GM23338 (cell line): ENCODE results near the gene IFITM10. TPM values are rescaled to one million over a fixed set of nuclear protein-coding genes. Genes with fewer than 3 reads are reported as not detected.

Source experiments
- ATAC-seq: fragments of 200-7000 bp; cut with Tn5 transposase; 3 replicates; pipeline ENCODE4 v1.9.1; 2020
- DNase-seq: peaks from one replicate; pipeline ENCODE4 v3.0.0-alpha.2; 2015; ENCODE audit warnings: low spot score
- H2AFZ ChIP-seq: fragments of 200-600 bp; sonication (generic); 2 replicates; pipeline ENCODE4 v1.8.0; 2016; ENCODE audit warnings: antibody characterized with exemption, mild to moderate bottlenecking, moderate library complexity
- H3F3A ChIP-seq: fragments of 200-600 bp; sonication (generic); replicated peaks from 2 replicates; pipeline ENCODE4 v1.8.0; 2017; ENCODE audit warnings: antibody characterized with exemption, mixed run types, low read depth
- H3K27ac ChIP-seq: fragments of 200-600 bp; sonication (generic); 2 replicates; pipeline ENCODE4 v1.6.1; 2016; ENCODE audit warnings: low read depth
- H3K27me3 ChIP-seq: fragments of 200-600 bp; sonication (generic); 2 replicates; pipeline ENCODE4 v1.8.0; 2016; ENCODE audit warnings: mild to moderate bottlenecking, mixed run types, moderate library complexity; ENCODE audit not compliant: insufficient read depth
- H3K36me3 ChIP-seq: fragments of 200-600 bp; sonication (generic); 2 replicates; pipeline ENCODE4 v1.8.0; 2016; ENCODE audit warnings: mild to moderate bottlenecking; ENCODE audit not compliant: insufficient read depth
- H3K4me1 ChIP-seq: fragments of 200-600 bp; sonication (generic); 2 replicates; pipeline ENCODE4 v1.8.0; 2016; ENCODE audit warnings: mild to moderate bottlenecking, moderate library complexity; ENCODE audit not compliant: insufficient read depth
- H3K4me2 ChIP-seq: fragments of 200-600 bp; sonication (generic); 2 replicates; pipeline ENCODE4 v1.7.1; 2017; ENCODE audit warnings: mixed run types
- H3K4me3 ChIP-seq: fragments of 200-600 bp; sonication (generic); 2 replicates; pipeline ENCODE4 v1.6.1; 2016; ENCODE audit warnings: mixed run types
- H3K79me2 ChIP-seq: fragments of 200-600 bp; sonication (generic); replicated peaks from 2 replicates; pipeline ENCODE4 v1.8.0; 2017; ENCODE audit warnings: mild to moderate bottlenecking; ENCODE audit not compliant: insufficient read depth
- H3K9me2 ChIP-seq: fragments of 200-600 bp; sonication (generic); 2 replicates; pipeline ENCODE4 v1.8.0; 2017; ENCODE audit not compliant: insufficient read depth
- H4K20me1 ChIP-seq: fragments of 200-600 bp; sonication (generic); replicated peaks from 2 replicates; pipeline ENCODE4 v1.8.0; 2017; ENCODE audit warnings: mild to moderate bottlenecking; ENCODE audit not compliant: insufficient read depth
- H3K27ac Mint-ChIP-seq: 2 replicates; pipeline ENCODE4 v1.8.0; 2020; ENCODE audit warnings: inconsistent platforms, mild to moderate bottlenecking, moderate library complexity, mixed read lengths
- H3K27me3 Mint-ChIP-seq: 3 replicates; pipeline ENCODE4 v1.8.0; 2022; ENCODE audit warnings: low read depth, mild to moderate bottlenecking, moderate library complexity, mixed read lengths, inconsistent platforms; ENCODE audit not compliant: insufficient read depth, poor library complexity
- H3K36me3 Mint-ChIP-seq: 3 replicates; pipeline ENCODE4 v1.8.0; 2021; ENCODE audit warnings: low read depth, mild to moderate bottlenecking, inconsistent platforms, moderate library complexity, mixed read lengths
- H3K4me1 Mint-ChIP-seq: 3 replicates; pipeline ENCODE4 v1.8.0; 2020; ENCODE audit warnings: mild to moderate bottlenecking, inconsistent platforms, mixed read lengths
- H3K4me3 Mint-ChIP-seq: 3 replicates; pipeline ENCODE4 v1.8.0; 2021; ENCODE audit warnings: moderate library complexity, mild to moderate bottlenecking, inconsistent platforms, mixed read lengths
- H3K9me3 Mint-ChIP-seq: 3 replicates; pipeline ENCODE4 v1.8.0; 2020; ENCODE audit warnings: moderate library complexity, mild to moderate bottlenecking, inconsistent platforms, mixed read lengths
- CREB1 ChIP-seq: fragments of 250-450 bp; sonication (Bioruptor Pico); IDR thresholded peaks from 2 replicates; pipeline ENCODE4 v1.5.0; 2020; ENCODE audit warnings: low read depth, mild to moderate bottlenecking, moderate library complexity
- CTCF ChIP-seq, 2 experiments: fragments of 200-600 bp in 1 of 2; sonication (generic) in 1 of 2; conservative IDR thresholded peaks; 2 replicates each; pipeline versions ENCODE4 v1.5.1 to v1.6.1; 2016 to 2017; ENCODE audit warnings: antibody characterized with exemption in 2 of 2, low read depth in 2 of 2, mild to moderate bottlenecking in 2 of 2, moderate library complexity in 1 of 2
- EZH2 ChIP-seq: fragments of 200-600 bp; sonication (generic); IDR thresholded peaks from one replicate; pipeline ENCODE4 v1.8.0; 2017; ENCODE audit warnings: antibody characterized with exemption, mild to moderate bottlenecking, low read depth; ENCODE audit not compliant: unreplicated experiment
- EZH2phosphoT487 ChIP-seq: fragments of 200-600 bp; sonication (generic); IDR thresholded peaks from one replicate; pipeline ENCODE4 v1.8.1; 2018; ENCODE audit warnings: antibody characterized with exemption; ENCODE audit not compliant: unreplicated experiment
- JUNB ChIP-seq: IDR thresholded peaks from one replicate; pipeline ENCODE4 v1.6.1; 2016; ENCODE audit warnings: antibody characterized with exemption; ENCODE audit not compliant: unreplicated experiment
- NANOG ChIP-seq: IDR thresholded peaks from 2 replicates; pipeline ENCODE4 v1.6.1; 2016; ENCODE audit warnings: antibody characterized with exemption, borderline replicate concordance
- POLR2AphosphoS5 ChIP-seq: IDR thresholded peaks from 2 replicates; pipeline ENCODE4 v1.6.1; 2016; ENCODE audit warnings: antibody characterized with exemption, low read depth
- STAT1 ChIP-seq: IDR thresholded peaks from one replicate; pipeline ENCODE4 v1.6.1; 2016; ENCODE audit warnings: antibody characterized with exemption; ENCODE audit not compliant: unreplicated experiment
- ZNF114 ChIP-seq: fragments of 250-450 bp; sonication (Bioruptor Pico); IDR thresholded peaks from 2 replicates; pipeline ENCODE4 v1.5.0; 2020; ENCODE audit warnings: mild to moderate bottlenecking, moderate library complexity
- ZNF331 ChIP-seq: fragments of 250-450 bp; sonication (Bioruptor Pico); IDR thresholded peaks from 2 replicates; pipeline ENCODE4 v1.5.0; 2020; ENCODE audit warnings: low read depth, mild to moderate bottlenecking, moderate library complexity
- ZNF462 ChIP-seq: fragments of 250-450 bp; sonication (Bioruptor Pico); IDR thresholded peaks from 2 replicates; pipeline ENCODE4 v1.5.0; 2020; ENCODE audit warnings: mild to moderate bottlenecking, moderate library complexity
- polyA plus RNA-seq: library from polyadenylated mRNA; unstranded; fragments of >200 nt; fragmentation: Nextera tagmentation; extraction: Ambion mirVana; gene quantifications from 2 replicates; pipeline ENCODE4 v1.2.1, GENCODE V29; 2016
- total RNA-seq: library from RNA; depleted of rRNA; stranded (reverse); fragments of >200 nt; shearing (Covaris generic); gene quantifications from 2 replicates; pipeline ENCODE4 v1.2.3, GENCODE V29; 2014
- TF ChIP-seq, protein P1 (sequence below): IDR thresholded peaks from one replicate; pipeline ENCODE4 v1.6.1; 2018; ENCODE audit warnings: antibody characterized with exemption; ENCODE audit not compliant: unreplicated experiment
- TF ChIP-seq, protein P2 (sequence below): IDR thresholded peaks from 2 replicates; pipeline ENCODE4 v1.6.1; 2016; ENCODE audit warnings: antibody characterized with exemption

The IFITM10 gene
- total and polyA plus RNA-seq, 2 experiments from 2014 or later = 0.06 TPM; not detected in 1

DNA sequence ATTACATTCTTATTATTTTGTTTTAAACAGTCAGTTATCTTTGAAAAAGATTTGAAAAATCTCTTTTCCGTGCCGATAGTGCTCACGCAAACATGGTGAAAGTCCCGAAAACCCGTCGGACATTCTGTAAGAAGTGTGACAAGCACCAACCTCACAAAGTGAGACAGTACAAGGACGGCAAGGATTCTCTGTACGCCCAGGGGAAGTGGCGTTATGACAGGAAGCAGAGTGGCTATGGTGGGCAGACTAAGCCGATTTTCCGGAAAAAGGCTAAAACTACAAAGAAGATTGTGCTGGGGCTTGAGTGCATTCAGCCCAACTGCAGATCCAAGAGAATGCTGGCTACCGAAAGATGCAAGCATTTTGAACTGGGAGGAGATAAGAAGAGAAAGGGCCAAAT lies 42.1 kb upstream of the IFITM10 start:
- H3K4me1 ChIP-seq = no peaks in the 10 kb centered on the region
- no peak overlapping the region for H3K4me2 ChIP-seq
- Mint-ChIP-seq H3K9me3 (no peaks in the 10 kb centered on the region), H3K4me3 (no peak overlapping the region), H3K27me3 (peaks cover 3% of the 10 kb centered on the region), H3K27ac (no peak overlapping the region), H3K36me3 (no peaks in the 10 kb centered on the region), H3K4me1 (no peaks in the 10 kb centered on the region)
- no peak overlapping the region for H3K4me3 ChIP-seq
- H2AFZ ChIP-seq = no peak overlapping the region
- H3K36me3 ChIP-seq = no peaks in the 10 kb centered on the region
- DNase-seq (no peak), ATAC-seq (no peak)
- H3K9me2 ChIP-seq = no peaks in the 10 kb centered on the region
- H4K20me1 ChIP-seq = no peaks in the 10 kb centered on the region
- H3K79me2 ChIP-seq = no peaks in the 10 kb centered on the region
- no peaks in the 10 kb centered on the region for H3F3A ChIP-seq
- no peak for TF ChIP-seq CTCF (conservative IDR thresholded peaks at IDR 0.05; ENCODE audit: low read depth in 2 of 2)
- TF ChIP-seq CREB1 (CRISPR knock-in tag) = no peak
- TF ChIP-seq, protein P1, sequence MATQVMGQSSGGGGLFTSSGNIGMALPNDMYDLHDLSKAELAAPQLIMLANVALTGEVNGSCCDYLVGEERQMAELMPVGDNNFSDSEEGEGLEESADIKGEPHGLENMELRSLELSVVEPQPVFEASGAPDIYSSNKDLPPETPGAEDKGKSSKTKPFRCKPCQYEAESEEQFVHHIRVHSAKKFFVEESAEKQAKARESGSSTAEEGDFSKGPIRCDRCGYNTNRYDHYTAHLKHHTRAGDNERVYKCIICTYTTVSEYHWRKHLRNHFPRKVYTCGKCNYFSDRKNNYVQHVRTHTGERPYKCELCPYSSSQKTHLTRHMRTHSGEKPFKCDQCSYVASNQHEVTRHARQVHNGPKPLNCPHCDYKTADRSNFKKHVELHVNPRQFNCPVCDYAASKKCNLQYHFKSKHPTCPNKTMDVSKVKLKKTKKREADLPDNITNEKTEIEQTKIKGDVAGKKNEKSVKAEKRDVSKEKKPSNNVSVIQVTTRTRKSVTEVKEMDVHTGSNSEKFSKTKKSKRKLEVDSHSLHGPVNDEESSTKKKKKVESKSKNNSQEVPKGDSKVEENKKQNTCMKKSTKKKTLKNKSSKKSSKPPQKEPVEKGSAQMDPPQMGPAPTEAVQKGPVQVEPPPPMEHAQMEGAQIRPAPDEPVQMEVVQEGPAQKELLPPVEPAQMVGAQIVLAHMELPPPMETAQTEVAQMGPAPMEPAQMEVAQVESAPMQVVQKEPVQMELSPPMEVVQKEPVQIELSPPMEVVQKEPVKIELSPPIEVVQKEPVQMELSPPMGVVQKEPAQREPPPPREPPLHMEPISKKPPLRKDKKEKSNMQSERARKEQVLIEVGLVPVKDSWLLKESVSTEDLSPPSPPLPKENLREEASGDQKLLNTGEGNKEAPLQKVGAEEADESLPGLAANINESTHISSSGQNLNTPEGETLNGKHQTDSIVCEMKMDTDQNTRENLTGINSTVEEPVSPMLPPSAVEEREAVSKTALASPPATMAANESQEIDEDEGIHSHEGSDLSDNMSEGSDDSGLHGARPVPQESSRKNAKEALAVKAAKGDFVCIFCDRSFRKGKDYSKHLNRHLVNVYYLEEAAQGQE = no peak
- TF ChIP-seq ZNF462 (CRISPR knock-in tag) = no peak
- TF ChIP-seq ZNF331 = no peak
- no peak for TF ChIP-seq STAT1
- TF ChIP-seq NANOG = no peak
- TF ChIP-seq JUNB = no peak
- TF ChIP-seq EZH2phosphoT487 = no peak
- no peak for TF ChIP-seq ZNF114
- no peak for TF ChIP-seq POLR2AphosphoS5
- TF ChIP-seq EZH2 = no peak
- TF ChIP-seq, protein P2, sequence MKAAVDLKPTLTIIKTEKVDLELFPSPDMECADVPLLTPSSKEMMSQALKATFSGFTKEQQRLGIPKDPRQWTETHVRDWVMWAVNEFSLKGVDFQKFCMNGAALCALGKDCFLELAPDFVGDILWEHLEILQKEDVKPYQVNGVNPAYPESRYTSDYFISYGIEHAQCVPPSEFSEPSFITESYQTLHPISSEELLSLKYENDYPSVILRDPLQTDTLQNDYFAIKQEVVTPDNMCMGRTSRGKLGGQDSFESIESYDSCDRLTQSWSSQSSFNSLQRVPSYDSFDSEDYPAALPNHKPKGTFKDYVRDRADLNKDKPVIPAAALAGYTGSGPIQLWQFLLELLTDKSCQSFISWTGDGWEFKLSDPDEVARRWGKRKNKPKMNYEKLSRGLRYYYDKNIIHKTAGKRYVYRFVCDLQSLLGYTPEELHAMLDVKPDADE = no peak
- H3K27me3 ChIP-seq = no peaks in the 10 kb centered on the region
- no peak overlapping the region for H3K27ac ChIP-seq
